Stimulated activated CD8-positive, alpha-beta memory T cell treated with anti-CD3 and anti-CD28 coated beads, Interleukin-12 subunit alpha, Interleukin-12 subunit beta, amount 100 ng/mL, for 24 hours (primary cell): ENCODE measurements around the gene SPRR1A.

ENCODE experiments used
- DNase-seq: peaks from one replicate; pipeline ENCODE4 v3.0.0-alpha.2; 2020; ENCODE audit errors: extremely low read depth

Gene SPRR1A

GRCh38 chr1:153030895-153031294 is 47.0 kb downstream of the SPRR1A start, which contains the start of gene SPRR1B:
SPRR1B (plus strand) TSS chr1:153031203; CDS start chr1:153032346, 1,143 bp downstream.
- no peak for DNase-seq

GRCh38 chr1:153032073-153032472 is 48.2 kb downstream of the SPRR1A start:
- no peak for DNase-seq

- DNase-seq, result no peak
Observed at GRCh38 chr1:153032677-153033308, 48.9 kb downstream of the SPRR1A start.

- DNase-seq, result no peak
Observed at GRCh38 chr1:153035211-153035610, 51.3 kb downstream of the SPRR1A start.
